BJ (cell line): ENCODE data around the gene FFAR3. TPM values are rescaled to one million over a fixed set of nuclear protein-coding genes. Genes with fewer than 3 reads are reported as not detected.
"Not testable (repeated sequence)": the region's sequence is repeated elsewhere in the genome, so short reads cannot be mapped to it uniquely, and the experiment has no call there.

Source experiments
- CTCF ChIA-PET: fragments of 350-600 bp; formaldehyde crosslinking; extraction: SDS; loops from one replicate; lab custom pipeline; 2021; ENCODE audit warnings: antibody characterized with exemption, inconsistent platforms; lab: Yijun Ruan, JAX
- POLR2A ChIA-PET: fragments of 300-600 bp; sonication (Branson Sonifier 250); formaldehyde crosslinking; extraction: SDS; loops from one replicate; lab custom pipeline; 2021; ENCODE audit warnings: antibody characterized with exemption; lab: Charles Lee
- DNase-seq: peaks from one replicate; pipeline ENCODE4 v3.0.0-alpha.2; 2011; ENCODE audit warnings: low read depth
- H3K27me3 ChIP-seq: 2 replicates; pipeline ENCODE4 v1.6.0; 2011; ENCODE audit warnings: low read length; ENCODE audit not compliant: control insufficient read depth, insufficient read depth
- H3K36me3 ChIP-seq: 2 replicates; pipeline ENCODE4 v1.5.1; 2011; ENCODE audit warnings: low read length; ENCODE audit not compliant: control insufficient read depth, insufficient read depth
- H3K4me3 ChIP-seq: 2 replicates; pipeline ENCODE4 v1.5.1; 2011; ENCODE audit warnings: low read depth, mild to moderate bottlenecking, control low read depth, low read length
- CTCF ChIP-seq: IDR thresholded peaks from 2 replicates; pipeline ENCODE4 v1.5.1; 2011; ENCODE audit warnings: low read depth, mild to moderate bottlenecking, control low read depth, inconsistent platforms, low read length, moderate library complexity; ENCODE audit not compliant: insufficient read depth
- polyA plus RNA-seq: library from polyadenylated mRNA; depleted of rRNA; stranded (reverse); fragments of >200 nt; gene quantifications from 2 replicates; pipeline ENCODE4 v1.2.3, GENCODE V29; 2011

The FFAR3 gene
- polyA plus RNA-seq, 1 experiment = not detected

- ChIA-PET CTCF (no interaction called here), POLR2A (no interaction called here)
- Histone ChIP-seq H3K36me3 (no peaks in the 10 kb centered on the region), H3K27me3 (no peaks in the 10 kb centered on the region; the same call in none of the 2 replicates), H3K4me3 (no peak overlapping the region)
- no peak for DNase-seq
- no peak for TF ChIP-seq CTCF
Observed at GRCh38 chr19:35369522-35369921, 11.3 kb downstream of the FFAR3 start.

GRCh38 chr19:35370722-35371121 lies 12.5 kb downstream of the FFAR3 start, which contains the start of gene GPR42:
TSS of gene GPR42 (plus strand) at chr19:35371068. CDS start at chr19:35371360, 292 bp downstream.
- ChIA-PET POLR2A (no interaction called here), CTCF (no interaction called here)
- Histone ChIP-seq H3K4me3 (no peak within 1 kb of the TSS), H3K36me3 (no peaks in the 10 kb centered on the region), H3K27me3 (no peaks in the 10 kb centered on the region)
- no peak for DNase-seq
- TF ChIP-seq CTCF = no peak

GRCh38 chr19:35373492-35373891 lies 15.2 kb downstream of the FFAR3 start:
- TF ChIP-seq CTCF = no peak
- H3K27me3 ChIP-seq = no peaks in the 10 kb centered on the region
- H3K36me3 ChIP-seq = no peaks in the 10 kb centered on the region
- ChIA-PET POLR2A (no interaction called here), CTCF (no interaction called here)
- H3K4me3 ChIP-seq = no peak overlapping the region
- DNase-seq = no peak

DNA sequence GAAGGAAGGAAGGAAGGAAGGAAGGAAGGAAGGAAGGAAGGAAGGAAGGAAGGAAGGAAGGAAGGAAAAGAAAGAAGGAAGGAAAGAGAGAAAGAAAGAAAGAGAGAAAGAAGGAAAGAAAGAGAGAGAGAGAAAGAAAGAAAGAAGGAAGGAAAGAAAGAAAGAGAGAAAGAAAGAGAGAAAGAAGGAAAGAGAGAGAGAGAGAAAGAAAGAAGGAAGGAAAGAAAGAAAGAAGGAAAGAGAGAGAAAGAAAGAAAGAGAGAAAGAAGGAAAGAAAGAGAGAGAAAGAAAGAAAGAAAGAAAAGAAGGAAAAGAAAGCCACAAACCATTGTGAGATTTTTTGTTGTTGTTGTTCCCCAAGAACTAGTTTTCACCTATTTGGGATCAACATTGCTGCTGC lies 15.8 kb downstream of the FFAR3 start:
- H3K27me3 ChIP-seq, DNase-seq, H3K4me3 ChIP-seq, H3K36me3 ChIP-seq, POLR2A ChIA-PET: not testable (repeated sequence)
- CTCF ChIA-PET = interaction anchor here (1.1 kb wide), 1 partner anchor 9 kb away, joined by 4 read pairs; no protein-coding TSS in a partner anchor

DNA sequence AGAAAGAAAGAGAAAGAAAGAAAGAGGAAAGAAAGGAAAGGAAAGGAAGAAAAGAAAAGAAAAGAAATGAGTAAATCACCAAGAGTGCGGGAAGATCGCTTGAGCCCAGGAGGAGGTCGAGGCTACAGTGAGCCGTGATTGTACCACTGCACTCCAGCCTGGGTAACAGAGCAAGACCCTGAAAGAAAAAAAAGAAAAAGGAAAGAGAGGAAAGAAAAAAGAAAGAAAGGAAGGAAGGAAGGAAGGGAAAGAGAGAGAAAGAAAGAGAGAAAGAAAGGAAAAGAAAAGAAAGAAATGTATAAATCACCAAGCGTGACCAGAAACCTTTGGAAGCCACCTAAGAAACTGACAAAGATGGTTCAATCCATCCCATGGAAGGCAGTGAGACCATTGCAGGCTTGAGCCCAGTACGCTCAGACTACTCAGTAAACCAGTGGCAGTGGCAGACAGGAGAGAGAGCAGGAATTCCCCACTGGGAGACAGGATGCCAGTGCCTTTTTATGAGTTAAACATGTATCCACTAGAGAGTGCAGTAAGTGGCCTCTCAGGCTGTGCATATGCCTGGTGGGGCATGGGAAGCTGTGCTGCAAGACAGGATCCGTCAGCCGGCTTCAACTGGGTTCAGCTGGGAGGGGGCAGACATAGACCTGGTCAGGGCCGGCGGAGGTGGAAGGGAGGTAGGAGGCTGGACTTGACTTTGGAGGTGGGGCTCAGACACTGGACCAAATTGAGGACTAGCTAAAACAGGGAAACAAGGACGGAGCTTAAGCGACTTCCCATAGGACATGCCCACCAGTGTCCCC lies 17.4 kb downstream of the FFAR3 start:
- Histone ChIP-seq H3K27me3 (no peaks in the 10 kb centered on the region), H3K4me3 (no peak overlapping the region), H3K36me3 (no peaks in the 10 kb centered on the region)
- ChIA-PET CTCF (interaction anchor here (1.2 kb wide), 1 partner anchor 120 kb away, joined by 3 read pairs; no protein-coding TSS in a partner anchor), POLR2A (no interaction called here)
- no peak for TF ChIP-seq CTCF
- DNase-seq = no peak

DNA sequence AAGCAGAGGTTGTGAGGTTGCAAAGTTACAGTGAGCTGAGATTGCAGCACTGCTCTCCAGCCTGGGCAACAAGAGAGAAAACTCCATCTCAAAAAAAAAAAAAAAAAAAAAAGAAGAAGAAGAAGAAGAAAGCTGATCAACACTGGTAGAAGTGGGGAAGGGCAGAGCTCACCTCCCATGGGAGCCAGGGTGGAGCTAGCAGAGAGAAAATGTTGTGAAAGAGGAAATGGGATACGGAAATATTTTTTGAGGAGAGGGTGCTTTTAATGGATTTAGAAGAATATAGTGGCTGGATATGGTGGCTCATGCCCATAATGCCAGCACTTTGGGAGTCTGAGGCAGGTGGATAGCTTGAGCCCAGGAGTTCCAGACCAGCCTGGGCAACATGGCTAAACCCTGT lies 19.4 kb downstream of the FFAR3 start:
- H3K27me3 ChIP-seq = no peaks in the 10 kb centered on the region
- ChIA-PET POLR2A (no interaction called here), CTCF (interaction anchor here (1.7 kb wide), 1 partner anchor 25 kb away, joined by 6 read pairs; no protein-coding TSS in a partner anchor)
- no peak for DNase-seq
- no peak for TF ChIP-seq CTCF
- no peaks in the 10 kb centered on the region for H3K36me3 ChIP-seq
- H3K4me3 ChIP-seq = no peak overlapping the region
